DND-41 (cell line): ENCODE results near the gene GABRG3.

Source experiments
- ATAC-seq: fragments of 200-7000 bp; cut with Tn5 transposase; 3 replicates; pipeline ENCODE4 v1.9.1; 2021; ENCODE audit warnings: low read depth; ENCODE audit not compliant: insufficient read depth
- DNase-seq: peaks from one replicate; pipeline ENCODE4 v3.0.0-alpha.2; 2020
- H2AFZ ChIP-seq: 2 replicates; pipeline ENCODE4 v1.6.0; 2012; ENCODE audit warnings: low read depth, low read length
- H3K27ac ChIP-seq: 2 replicates; pipeline ENCODE4 v1.5.1; 2012; ENCODE audit warnings: low read length, inconsistent platforms
- H3K27me3 ChIP-seq: fragments of 200-600 bp; sonication (generic); 2 replicates; pipeline ENCODE4 v1.6.0; 2012; ENCODE audit warnings: low read length, mild to moderate bottlenecking, inconsistent platforms; ENCODE audit not compliant: insufficient read depth, poor library complexity
- H3K36me3 ChIP-seq: 2 replicates; pipeline ENCODE4 v1.5.1; 2012; ENCODE audit warnings: low read length, inconsistent platforms; ENCODE audit not compliant: insufficient read depth
- H3K4me1 ChIP-seq: 2 replicates; pipeline ENCODE4 v1.5.1; 2012; ENCODE audit warnings: mild to moderate bottlenecking, low read length; ENCODE audit not compliant: insufficient read depth
- H3K4me2 ChIP-seq: 2 replicates; pipeline ENCODE4 v1.6.0; 2012; ENCODE audit warnings: mild to moderate bottlenecking, moderate library complexity, low read length, inconsistent platforms; ENCODE audit not compliant: insufficient read depth
- H3K4me3 ChIP-seq, 2 experiments: fragments of 200-600 bp in 1 of 2; shearing (Covaris generic) in 1 of 2; 2 replicates each; pipeline ENCODE4 v1.5.1; 2012 to 2016; ENCODE audit warnings: inconsistent platforms in 2 of 2, low read length in 2 of 2, mild to moderate bottlenecking in 2 of 2, low read depth in 1 of 2, moderate library complexity in 1 of 2
- H3K79me2 ChIP-seq: 2 replicates; pipeline ENCODE4 v1.6.0; 2012; ENCODE audit warnings: low read length, inconsistent platforms; ENCODE audit not compliant: insufficient read depth
- H3K9ac ChIP-seq: 2 replicates; pipeline ENCODE4 v1.6.0; 2012; ENCODE audit warnings: low read depth, mild to moderate bottlenecking, inconsistent platforms, low read length, moderate library complexity
- H3K9me3 ChIP-seq: 2 replicates; pipeline ENCODE4 v1.5.1; 2012; ENCODE audit warnings: low read length, moderate library complexity, mild to moderate bottlenecking, inconsistent platforms; ENCODE audit not compliant: insufficient read depth, severe bottlenecking
- H4K20me1 ChIP-seq: 2 replicates; pipeline ENCODE4 v1.6.0; 2012; ENCODE audit warnings: low read length; ENCODE audit not compliant: insufficient read depth
- EZH2 ChIP-seq: IDR thresholded peaks from 3 replicates; pipeline ENCODE4 v1.6.1; 2012; ENCODE audit warnings: borderline replicate concordance, low read depth, mild to moderate bottlenecking, moderate library complexity, low read length, inconsistent platforms; ENCODE audit not compliant: severe bottlenecking
- TF ChIP-seq, protein P1 (sequence below): IDR thresholded peaks from 2 replicates; pipeline ENCODE4 v1.5.1; 2012; ENCODE audit warnings: borderline replicate concordance, low read length, moderate library complexity, mild to moderate bottlenecking; ENCODE audit not compliant: poor library complexity, severe bottlenecking; ENCODE audit errors: extremely low read depth

GABRG3 gene

DNA sequence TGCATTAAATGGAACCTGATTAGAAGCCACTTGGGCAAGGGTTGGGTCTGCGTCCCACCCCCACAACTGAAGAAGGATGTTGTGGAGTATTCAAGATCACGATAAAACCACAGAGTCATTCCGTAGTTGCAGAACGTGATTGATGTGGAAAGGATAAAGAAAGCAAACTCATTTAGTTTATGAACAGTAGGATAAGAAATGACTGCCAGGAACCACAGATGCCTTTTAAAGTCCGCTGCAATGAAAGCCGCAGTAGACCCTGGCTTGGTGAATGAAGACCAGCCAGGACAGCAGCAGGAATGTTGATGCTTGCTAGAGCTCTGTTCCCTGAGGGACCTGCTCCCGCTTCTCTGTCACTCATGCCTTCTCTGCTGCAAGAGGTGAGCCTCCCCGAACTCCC lies 111.5 kb downstream of the GABRG3 start:
- DNase-seq (no peak), ATAC-seq (no peak)
- H3K36me3 ChIP-seq: no peaks in the 10 kb centered on the region
- no peak overlapping the region for H3K27ac ChIP-seq
- no peak overlapping the region for H3K4me3 ChIP-seq
- TF ChIP-seq EZH2: no peak
- TF ChIP-seq, protein P1, sequence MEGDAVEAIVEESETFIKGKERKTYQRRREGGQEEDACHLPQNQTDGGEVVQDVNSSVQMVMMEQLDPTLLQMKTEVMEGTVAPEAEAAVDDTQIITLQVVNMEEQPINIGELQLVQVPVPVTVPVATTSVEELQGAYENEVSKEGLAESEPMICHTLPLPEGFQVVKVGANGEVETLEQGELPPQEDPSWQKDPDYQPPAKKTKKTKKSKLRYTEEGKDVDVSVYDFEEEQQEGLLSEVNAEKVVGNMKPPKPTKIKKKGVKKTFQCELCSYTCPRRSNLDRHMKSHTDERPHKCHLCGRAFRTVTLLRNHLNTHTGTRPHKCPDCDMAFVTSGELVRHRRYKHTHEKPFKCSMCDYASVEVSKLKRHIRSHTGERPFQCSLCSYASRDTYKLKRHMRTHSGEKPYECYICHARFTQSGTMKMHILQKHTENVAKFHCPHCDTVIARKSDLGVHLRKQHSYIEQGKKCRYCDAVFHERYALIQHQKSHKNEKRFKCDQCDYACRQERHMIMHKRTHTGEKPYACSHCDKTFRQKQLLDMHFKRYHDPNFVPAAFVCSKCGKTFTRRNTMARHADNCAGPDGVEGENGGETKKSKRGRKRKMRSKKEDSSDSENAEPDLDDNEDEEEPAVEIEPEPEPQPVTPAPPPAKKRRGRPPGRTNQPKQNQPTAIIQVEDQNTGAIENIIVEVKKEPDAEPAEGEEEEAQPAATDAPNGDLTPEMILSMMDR: no peak
- no peak overlapping the region for H2AFZ ChIP-seq
- H3K4me2 ChIP-seq: no peak overlapping the region
- no peaks in the 10 kb centered on the region for H4K20me1 ChIP-seq
- H3K9ac ChIP-seq: no peak overlapping the region
- H3K79me2 ChIP-seq: no peaks in the 10 kb centered on the region
- H3K9me3 ChIP-seq: no peaks in the 10 kb centered on the region
- H3K27me3 ChIP-seq: no peaks in the 10 kb centered on the region
- H3K4me1 ChIP-seq: no peaks in the 10 kb centered on the region

- Histone ChIP-seq H4K20me1 (no peaks in the 10 kb centered on the region), H3K4me3 (no peak overlapping the region), H3K4me2 (no peak overlapping the region), H3K27ac (no peak overlapping the region), H3K36me3 (no peaks in the 10 kb centered on the region), H2AFZ (no peak overlapping the region), H3K79me2 (no peaks in the 10 kb centered on the region), H3K27me3 (no peaks in the 10 kb centered on the region), H3K4me1 (no peaks in the 10 kb centered on the region), H3K9ac (no peak overlapping the region), H3K9me3 (no peaks in the 10 kb centered on the region)
- ATAC-seq: no peak
- DNase-seq: no peak
- TF ChIP-seq, protein P1: no peak
- TF ChIP-seq EZH2: no peak
Measured at GRCh38 chr15:27084844-27085243, 113.9 kb downstream of the GABRG3 start.

DNA sequence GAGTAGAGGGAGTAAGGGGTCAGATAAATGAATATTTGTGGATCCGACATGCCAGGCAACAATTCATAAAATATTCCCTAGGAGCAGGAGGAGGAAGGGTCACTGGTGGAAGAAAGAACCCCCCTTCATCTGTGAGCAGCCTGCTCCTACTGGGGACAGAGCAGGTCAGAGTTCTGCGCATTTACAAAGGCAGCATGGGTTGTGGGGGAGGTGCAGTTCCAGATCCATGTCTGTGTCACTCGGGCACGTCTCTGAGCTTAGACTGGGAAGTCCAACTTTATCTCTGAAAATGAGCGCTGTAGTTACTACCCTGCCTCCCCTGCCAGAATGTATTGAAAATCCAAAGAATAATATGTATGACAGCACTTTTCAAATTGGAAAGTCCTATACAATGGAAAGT lies 115.2 kb downstream of the GABRG3 start:
- Histone ChIP-seq H3K4me1 (no peaks in the 10 kb centered on the region), H3K9ac (no peak overlapping the region), H3K4me3 (no peak overlapping the region), H3K27ac (no peak overlapping the region), H3K27me3 (no peaks in the 10 kb centered on the region), H2AFZ (no peak overlapping the region), H3K36me3 (no peaks in the 10 kb centered on the region), H3K79me2 (no peaks in the 10 kb centered on the region), H3K4me2 (no peak overlapping the region), H4K20me1 (no peaks in the 10 kb centered on the region), H3K9me3 (no peaks in the 10 kb centered on the region)
- DNase-seq (no peak), ATAC-seq (no peak)
- TF ChIP-seq EZH2: no peak

- Histone ChIP-seq H3K9me3 (no peaks in the 10 kb centered on the region), H3K27ac (no peak overlapping the region), H3K4me3 (no peak overlapping the region), H3K79me2 (no peaks in the 10 kb centered on the region), H3K4me2 (no peak overlapping the region), H3K4me1 (no peaks in the 10 kb centered on the region), H3K9ac (no peak overlapping the region), H3K36me3 (no peaks in the 10 kb centered on the region), H4K20me1 (no peaks in the 10 kb centered on the region), H3K27me3 (no peaks in the 10 kb centered on the region), H2AFZ (no peak overlapping the region)
- DNase-seq (no peak), ATAC-seq (no peak)
- TF ChIP-seq EZH2: no peak
- TF ChIP-seq, protein P1: no peak
Measured at GRCh38 chr15:27086805-27087204, 115.8 kb downstream of the GABRG3 start.
